ENCODE measurements around the gene C1orf74.
A peak's percentile ranks its signal among the peaks of the same experiment; 100 is the strongest.

Gene C1orf74

DNA sequence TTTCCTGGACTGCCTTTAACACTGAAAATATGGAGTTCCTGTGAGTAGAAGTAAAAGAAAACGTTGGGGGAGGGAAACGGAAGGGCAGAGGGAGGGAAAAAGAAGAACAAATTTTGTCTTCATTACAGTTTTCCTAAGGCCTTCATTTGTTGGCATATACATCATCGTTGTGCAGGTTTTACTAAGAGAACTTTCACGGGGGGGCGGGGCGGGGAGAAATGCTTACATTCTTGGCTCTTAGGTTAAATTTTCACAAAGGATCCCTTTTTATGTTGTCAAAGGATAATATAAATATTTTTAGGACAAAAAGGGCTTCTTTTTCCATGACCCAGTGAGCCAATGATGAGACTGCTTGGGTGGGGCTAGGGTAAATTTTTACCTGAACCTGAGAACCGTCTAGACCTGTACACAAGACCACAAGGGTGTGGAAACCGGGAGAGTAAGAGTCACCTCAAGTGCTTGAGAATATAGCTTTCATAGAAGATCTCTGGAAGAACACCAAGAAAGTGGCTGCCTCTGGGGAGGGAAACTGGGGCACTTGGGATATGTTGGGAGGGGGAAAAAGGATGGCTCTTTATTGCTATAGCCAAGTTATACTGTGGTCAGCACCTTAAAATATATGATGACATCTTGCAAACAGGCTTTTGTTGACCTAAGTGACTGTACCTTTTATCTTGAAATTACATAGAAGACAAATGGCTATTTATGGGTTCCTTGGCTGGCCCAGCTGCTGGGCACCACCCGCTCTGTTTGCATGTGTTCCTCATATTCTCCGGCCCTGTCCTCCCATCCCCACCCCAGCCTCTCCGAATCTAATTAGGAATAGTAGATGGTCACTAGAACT lies 41.5 kb upstream of the C1orf74 start:
- Histone ChIP-seq H3K4me1 (ENCODE audit: insufficient read depth, low read length, severe bottlenecking) (peaks cover 21% of the 10 kb centered on the region), H3K9ac (ENCODE audit: low read length) (no peak overlapping the region), H3K4me3 (ENCODE audit: low read depth, low read length, poor library complexity, severe bottlenecking) (no peak overlapping the region), H4K20me1 (ENCODE audit: insufficient read depth, low read length) (no peaks in the 10 kb centered on the region), H3K9me3 (ENCODE audit: low read length) (no peaks in the 10 kb centered on the region), H3K79me2 (ENCODE audit: insufficient read depth, low read length) (peaks cover 13% of the 10 kb centered on the region), H3F3A (ENCODE audit: insufficient read depth, low read length) (no peaks in the 10 kb centered on the region), H3K36me3 (ENCODE audit: insufficient read depth, low read length) (peaks cover 4% of the 10 kb centered on the region; the same call in 1 of the 2 replicates), H2AFZ (ENCODE audit: low read length) (no peak overlapping the region), H3K9me2 (ENCODE audit: low read depth, low read length) (no peaks in the 10 kb centered on the region), H3K4me2 (ENCODE audit: low read length) (no peak overlapping the region), H3K27ac (ENCODE audit: low read depth, low read length, poor library complexity, severe bottlenecking) (no peak overlapping the region), H3K27me3 (ENCODE audit: insufficient read depth, low read length) (no peaks in the 10 kb centered on the region)
- TF ChIP-seq, protein P1, sequence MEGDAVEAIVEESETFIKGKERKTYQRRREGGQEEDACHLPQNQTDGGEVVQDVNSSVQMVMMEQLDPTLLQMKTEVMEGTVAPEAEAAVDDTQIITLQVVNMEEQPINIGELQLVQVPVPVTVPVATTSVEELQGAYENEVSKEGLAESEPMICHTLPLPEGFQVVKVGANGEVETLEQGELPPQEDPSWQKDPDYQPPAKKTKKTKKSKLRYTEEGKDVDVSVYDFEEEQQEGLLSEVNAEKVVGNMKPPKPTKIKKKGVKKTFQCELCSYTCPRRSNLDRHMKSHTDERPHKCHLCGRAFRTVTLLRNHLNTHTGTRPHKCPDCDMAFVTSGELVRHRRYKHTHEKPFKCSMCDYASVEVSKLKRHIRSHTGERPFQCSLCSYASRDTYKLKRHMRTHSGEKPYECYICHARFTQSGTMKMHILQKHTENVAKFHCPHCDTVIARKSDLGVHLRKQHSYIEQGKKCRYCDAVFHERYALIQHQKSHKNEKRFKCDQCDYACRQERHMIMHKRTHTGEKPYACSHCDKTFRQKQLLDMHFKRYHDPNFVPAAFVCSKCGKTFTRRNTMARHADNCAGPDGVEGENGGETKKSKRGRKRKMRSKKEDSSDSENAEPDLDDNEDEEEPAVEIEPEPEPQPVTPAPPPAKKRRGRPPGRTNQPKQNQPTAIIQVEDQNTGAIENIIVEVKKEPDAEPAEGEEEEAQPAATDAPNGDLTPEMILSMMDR (IDR thresholded peaks at IDR 0.05; ENCODE audit: low read length), result no peak
- TF ChIP-seq EZH2 (IDR thresholded peaks at IDR 0.05; ENCODE audit: borderline replicate concordance, low read length), result no peak

GRCh38 chr1:209823143-209824041 lies 39.0 kb upstream of the C1orf74 start:
- no peak overlapping the region for H3K4me2 ChIP-seq (ENCODE audit: low read length)
- H3K9me3 ChIP-seq (ENCODE audit: low read length), result no peaks in the 10 kb centered on the region
- no peak overlapping the region for H2AFZ ChIP-seq (ENCODE audit: low read length)
- H3F3A ChIP-seq (ENCODE audit: insufficient read depth, low read length), result no peaks in the 10 kb centered on the region
- H3K27ac ChIP-seq (ENCODE audit: low read depth, low read length, poor library complexity, severe bottlenecking), result no peak overlapping the region
- peaks cover 1% of the 10 kb centered on the region; the same call in 1 of the 2 replicates for H3K79me2 ChIP-seq (ENCODE audit: insufficient read depth, low read length)
- no peak for TF ChIP-seq EZH2 (IDR thresholded peaks at IDR 0.05; ENCODE audit: borderline replicate concordance, low read length)
- TF ChIP-seq, protein P1 (IDR thresholded peaks at IDR 0.05; ENCODE audit: low read length), result peak; percentile 80
- H3K36me3 ChIP-seq (ENCODE audit: insufficient read depth, low read length), result no peaks in the 10 kb centered on the region
- no peaks in the 10 kb centered on the region for H4K20me1 ChIP-seq (ENCODE audit: insufficient read depth, low read length)
- H3K27me3 ChIP-seq (ENCODE audit: insufficient read depth, low read length), result no peaks in the 10 kb centered on the region
- H3K9me2 ChIP-seq (ENCODE audit: low read depth, low read length), result no peaks in the 10 kb centered on the region
- H3K4me3 ChIP-seq (ENCODE audit: low read depth, low read length, poor library complexity, severe bottlenecking), result no peak overlapping the region
- no peak overlapping the region for H3K9ac ChIP-seq (ENCODE audit: low read length)
- peaks cover 11% of the 10 kb centered on the region for H3K4me1 ChIP-seq (ENCODE audit: insufficient read depth, low read length, severe bottlenecking)

DNA sequence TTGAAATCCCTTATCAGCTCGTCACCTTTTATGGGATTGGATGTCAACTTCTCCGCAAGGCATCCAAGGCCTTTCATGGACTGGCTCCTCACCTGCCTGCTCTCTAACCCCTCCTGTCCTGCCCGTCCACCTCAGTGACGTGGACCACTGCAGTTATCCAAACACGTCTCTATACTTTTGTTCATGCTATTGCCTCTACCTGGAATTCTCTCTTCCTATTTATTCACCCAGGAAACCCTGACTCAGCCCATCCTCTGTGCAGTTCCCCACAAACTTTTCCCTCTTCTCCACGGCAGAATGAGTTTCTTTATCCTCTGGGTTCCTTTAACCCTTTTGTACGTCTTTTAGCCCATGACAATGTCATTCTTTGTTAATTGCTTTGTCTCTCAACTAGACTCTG lies 38.3 kb upstream of the C1orf74 start:
- H3K9me2 ChIP-seq (ENCODE audit: low read depth, low read length), result no peaks in the 10 kb centered on the region
- H3K4me3 ChIP-seq (ENCODE audit: low read depth, low read length, poor library complexity, severe bottlenecking), result no peak overlapping the region
- H3K27me3 ChIP-seq (ENCODE audit: insufficient read depth, low read length), result no peaks in the 10 kb centered on the region
- H3K36me3 ChIP-seq (ENCODE audit: insufficient read depth, low read length), result no peaks in the 10 kb centered on the region
- H3F3A ChIP-seq (ENCODE audit: insufficient read depth, low read length), result no peaks in the 10 kb centered on the region
- no peak overlapping the region for H3K4me2 ChIP-seq (ENCODE audit: low read length)
- H2AFZ ChIP-seq (ENCODE audit: low read length), result no peak overlapping the region
- TF ChIP-seq, protein P1 (IDR thresholded peaks at IDR 0.05; ENCODE audit: low read length), result no peak
- no peak for TF ChIP-seq EZH2 (IDR thresholded peaks at IDR 0.05; ENCODE audit: borderline replicate concordance, low read length)
- peaks cover 11% of the 10 kb centered on the region for H3K4me1 ChIP-seq (ENCODE audit: insufficient read depth, low read length, severe bottlenecking)
- H3K27ac ChIP-seq (ENCODE audit: low read depth, low read length, poor library complexity, severe bottlenecking), result no peak overlapping the region
- H4K20me1 ChIP-seq (ENCODE audit: insufficient read depth, low read length), result no peaks in the 10 kb centered on the region
- H3K9ac ChIP-seq (ENCODE audit: low read length), result no peak overlapping the region
- H3K9me3 ChIP-seq (ENCODE audit: low read length), result no peaks in the 10 kb centered on the region
- no peaks in the 10 kb centered on the region for H3K79me2 ChIP-seq (ENCODE audit: insufficient read depth, low read length)

Measured in OCI-LY1 (cell line).